Activated CD8-positive, alpha-beta T cell treated with anti-CD3 and anti-CD28 coated beads for 36 hours (primary cell): ENCODE measurements around the gene PODXL2. TPM values are rescaled to one million over a fixed set of nuclear protein-coding genes. Genes with fewer than 3 reads are reported as not detected.

Experiments used
- ATAC-seq: fragments of 200-7000 bp; cut with Tn5 transposase; one replicate; pipeline ENCODE4 v1.10.0; 2021; ENCODE audit warnings: mild to moderate bottlenecking, moderate library complexity
- CTCF ChIA-PET: fragments of 350-600 bp; sonication (Branson Sonifier 250); formaldehyde crosslinking; loops from one replicate; lab custom pipeline; 2021; ENCODE audit warnings: antibody characterized with exemption; lab: Charles Lee
- POLR2A ChIA-PET: fragments of 350-600 bp; sonication (Branson Sonifier 250); formaldehyde crosslinking; loops from one replicate; lab custom pipeline; 2021; ENCODE audit warnings: antibody characterized with exemption; lab: Charles Lee
- DNase-seq: peaks from one replicate; pipeline ENCODE4 v3.0.0-alpha.2; 2020
- H3K27ac Mint-ChIP-seq: one replicate; pipeline ENCODE4 v1.8.0; 2021; ENCODE audit warnings: mild to moderate bottlenecking, mixed read lengths
- H3K27me3 Mint-ChIP-seq: one replicate; pipeline ENCODE4 v1.8.0; 2021; ENCODE audit warnings: mixed read lengths
- H3K36me3 Mint-ChIP-seq: one replicate; pipeline ENCODE4 v1.8.0; 2021; ENCODE audit warnings: low read depth, mixed read lengths
- H3K4me1 Mint-ChIP-seq: one replicate; pipeline ENCODE4 v1.8.0; 2021; ENCODE audit warnings: low read depth, mixed read lengths
- H3K4me3 Mint-ChIP-seq: one replicate; pipeline ENCODE4 v1.8.0; 2021; ENCODE audit warnings: mild to moderate bottlenecking, moderate library complexity, mixed read lengths
- H3K9me3 Mint-ChIP-seq: one replicate; pipeline ENCODE4 v1.8.0; 2021; ENCODE audit warnings: mixed read lengths
- CTCF ChIP-seq: fragments of 200-600 bp; IDR thresholded peaks from one replicate; pipeline ENCODE4 v1.8.0; 2022; ENCODE audit warnings: antibody characterized with exemption, mild to moderate bottlenecking
- intact Hi-C: fragments of 100-400 bp; cut with micrococcal nuclease; formaldehyde crosslinking; loops from one replicate; pipeline ENCODE4 v1.10.0; 2022
- total RNA-seq, 2 experiments: library from RNA; stranded (reverse); gene quantifications; one replicate each; pipeline ENCODE4 v1.2.3, GENCODE V29; 2021

PODXL2 gene
- total RNA-seq, 2 experiments from 2014 or later = 1.1 to 1.3 TPM

DNA sequence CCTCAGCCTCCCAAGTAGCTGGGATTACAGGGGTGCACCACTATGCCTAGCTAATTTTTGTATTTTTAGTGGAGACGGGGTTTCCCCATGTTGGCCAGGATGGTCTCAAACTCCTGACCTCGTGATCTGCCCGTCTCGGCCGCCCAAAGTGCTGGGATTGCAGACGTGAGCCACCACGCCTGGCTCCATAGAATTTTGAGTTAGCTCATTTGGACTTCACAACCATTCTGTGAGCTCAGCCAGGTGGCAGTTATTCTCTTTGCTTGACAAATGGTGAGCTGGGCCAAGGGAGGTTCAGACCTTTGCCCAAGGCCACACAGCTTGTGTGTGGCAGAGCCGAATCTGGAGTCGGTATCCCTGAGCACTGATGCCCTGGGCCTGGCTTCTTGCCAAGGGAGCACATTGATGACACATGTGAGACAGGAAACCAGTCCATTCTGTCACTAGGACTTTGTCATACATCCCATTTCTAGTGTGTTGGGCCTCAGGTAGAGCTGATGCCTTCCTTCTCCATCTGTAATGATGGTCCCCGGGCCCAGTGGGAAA, 17.6 kb downstream of the PODXL2 start:
- no peak for DNase-seq
- intact Hi-C loops = no loop called here
- Mint-ChIP-seq H3K9me3 (no peaks in the 10 kb centered on the region), H3K4me1 (no peaks in the 10 kb centered on the region), H3K4me3 (no peak overlapping the region), H3K27ac (no peak overlapping the region), H3K27me3 (no peaks in the 10 kb centered on the region), H3K36me3 (no peaks in the 10 kb centered on the region)
- ChIA-PET CTCF (interaction anchor here (1.3 kb wide), 1 partner anchor 72 kb away, joined by 3 read pairs; no protein-coding TSS in a partner anchor), POLR2A (interaction anchor here (1.2 to 1.4 kb wide), 2 partner anchors 26 to 47 kb away, joined by 3 read pairs; no protein-coding TSS in a partner anchor)
- no peak for ATAC-seq
- no peak for TF ChIP-seq CTCF

DNA sequence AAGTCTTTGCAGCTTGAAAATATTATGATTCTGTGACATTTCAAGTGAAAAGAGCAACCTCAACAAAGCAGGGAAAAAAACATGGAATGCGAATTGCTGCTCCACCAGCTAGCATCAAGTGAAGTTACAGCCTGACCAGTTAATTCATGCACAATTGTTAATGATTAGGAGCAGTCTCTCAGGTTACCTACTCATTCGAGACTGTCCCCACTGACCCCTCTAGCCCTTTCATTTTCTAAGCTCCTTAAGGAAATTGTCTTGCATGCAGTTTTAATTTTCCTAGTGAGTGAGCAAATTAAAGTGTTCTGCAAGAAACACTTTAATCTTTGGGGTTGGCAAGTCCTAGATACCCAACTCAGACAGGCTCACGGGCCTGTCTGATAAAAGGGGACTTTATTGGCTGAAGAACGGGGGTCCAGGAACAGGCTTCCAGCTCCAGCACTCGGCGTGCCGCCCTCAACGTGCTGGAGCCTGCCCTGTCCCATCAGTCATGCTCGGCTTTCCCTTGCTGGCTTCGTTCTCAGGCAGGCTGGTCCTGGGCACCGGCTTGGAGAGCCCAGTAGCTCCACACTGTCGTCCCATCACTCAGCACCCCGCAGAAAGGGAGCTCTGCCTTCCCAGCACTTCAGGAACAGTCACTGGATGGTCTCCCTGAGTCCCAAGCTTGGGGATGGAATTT, 18.3 kb downstream of the PODXL2 start:
- CTCF ChIA-PET = interaction anchor here (0.9 to 2.6 kb wide), 3 partner anchors 185 to 324 kb away, joined by 3 to 10 read pairs (median 3); no protein-coding TSS in a partner anchor
- POLR2A ChIA-PET = interaction anchor here (1.2 to 1.4 kb wide), 2 partner anchors 25 to 48 kb away, joined by 3 read pairs; no protein-coding TSS in a partner anchor

DNA sequence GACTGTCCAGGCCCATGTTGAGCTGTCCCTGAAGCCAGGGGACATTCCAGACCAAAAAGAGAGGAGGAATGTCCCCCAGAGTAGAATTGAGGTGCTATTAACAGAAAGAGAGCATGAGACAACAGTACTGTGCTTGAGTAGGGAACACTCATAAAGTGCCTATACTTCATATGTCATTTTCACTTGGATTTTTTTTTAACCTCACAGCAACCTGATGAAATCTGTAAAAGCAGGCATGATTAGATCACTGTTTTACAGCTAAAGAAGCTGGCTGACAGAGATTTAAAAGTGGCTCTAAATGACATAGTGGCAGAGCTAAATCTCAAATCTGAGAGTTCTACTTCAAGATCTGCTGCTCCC, 18.8 kb downstream of the PODXL2 start:
- Mint-ChIP-seq H3K27ac (no peak overlapping the region), H3K4me3 (no peak overlapping the region), H3K4me1 (no peaks in the 10 kb centered on the region), H3K9me3 (no peaks in the 10 kb centered on the region), H3K27me3 (no peaks in the 10 kb centered on the region), H3K36me3 (no peaks in the 10 kb centered on the region)
- CTCF ChIA-PET = interaction anchor here (0.9 to 2.6 kb wide), 3 partner anchors 184 to 323 kb away, joined by 3 to 10 read pairs (median 3); no protein-coding TSS in a partner anchor
- ATAC-seq (no peak), DNase-seq (no peak)
- intact Hi-C loops = no loop called here
- TF ChIP-seq CTCF = no peak
- POLR2A ChIA-PET = interaction anchor here (1.4 kb wide), 1 partner anchor 49 kb away, joined by 3 read pairs; no protein-coding TSS in a partner anchor

More for the DNA sequence above, 18.3 kb downstream of the PODXL2 start:
- H3K36me3 Mint-ChIP-seq = no peaks in the 10 kb centered on the region
- H3K9me3 Mint-ChIP-seq = no peaks in the 10 kb centered on the region
- no peaks in the 10 kb centered on the region for H3K27me3 Mint-ChIP-seq
- no peak for DNase-seq
- no peak for TF ChIP-seq CTCF
- no peak overlapping the region for H3K4me3 Mint-ChIP-seq
- intact Hi-C loops = no loop called here
- ATAC-seq = no peak
- H3K27ac Mint-ChIP-seq = no peak overlapping the region
- H3K4me1 Mint-ChIP-seq = no peaks in the 10 kb centered on the region

DNA sequence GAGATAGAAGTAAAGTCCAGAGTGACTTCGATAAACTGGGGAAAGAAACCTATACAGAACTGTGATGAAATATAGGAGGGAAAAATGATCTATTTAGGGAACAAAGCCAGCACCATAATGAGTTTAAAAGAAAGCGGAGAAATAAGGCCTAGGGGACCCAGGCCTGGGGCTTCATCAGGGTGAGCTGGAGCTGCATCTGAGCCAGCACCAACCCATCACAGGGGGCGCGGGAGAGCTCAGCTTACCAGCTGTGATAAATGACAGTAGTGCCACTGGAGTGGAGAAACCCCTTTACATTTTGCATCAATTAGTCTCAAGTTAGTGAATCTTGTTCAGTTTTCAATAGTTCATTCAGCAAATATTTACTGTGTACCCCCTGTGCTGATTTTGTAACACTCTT, 21.3 kb downstream of the PODXL2 start:
- ChIA-PET CTCF (interaction anchor here (1.7 kb wide), 1 partner anchor 75 kb away, joined by 4 read pairs; no protein-coding TSS in a partner anchor), POLR2A (no interaction called here)
- Mint-ChIP-seq H3K27me3 (no peaks in the 10 kb centered on the region), H3K4me3 (no peak overlapping the region), H3K36me3 (no peaks in the 10 kb centered on the region), H3K4me1 (no peaks in the 10 kb centered on the region), H3K27ac (no peak overlapping the region), H3K9me3 (no peaks in the 10 kb centered on the region)
- no peak for ATAC-seq
- intact Hi-C loops = loop anchor here (5.0 kb wide), 1 partner anchor 322 kb away; no protein-coding TSS in a partner anchor
- DNase-seq = no peak
- no peak for TF ChIP-seq CTCF
